HepG2 (cell line): Measurements from ENCODE around the gene RPS10. TPM values are rescaled to one million over a fixed set of nuclear protein-coding genes. Genes with fewer than 3 reads are reported as not detected.

Experiments used
- ATAC-seq: fragments of 200-7000 bp; cut with Tn5 transposase; 3 replicates; pipeline ENCODE4 v1.9.1; 2020; ENCODE audit warnings: mild to moderate bottlenecking, moderate library complexity
- BruUV-seq: library from RNA; stranded (reverse); fragments of 400-500 nt; replicated peaks from 2 replicates; lab custom pipeline; 2021; lab: Mats Ljungman, UMichigan
- CTCF ChIA-PET: fragments of 300-600 bp; formaldehyde crosslinking; extraction: SDS; loops from one replicate; lab custom pipeline; 2021; ENCODE audit warnings: low total read pairs, inconsistent platforms, low intra/inter-chr PET ratio; lab: Yijun Ruan, JAX
- POLR2A ChIA-PET: fragments of 350-600 bp; sonication (Branson Sonifier 250); formaldehyde crosslinking; loops from one replicate; lab custom pipeline; 2020; ENCODE audit warnings: antibody characterized with exemption, inconsistent platforms; lab: Yijun Ruan, JAX
- DNase-seq: peaks from one replicate; pipeline ENCODE4 v3.0.0-alpha.2; 2015; ENCODE audit warnings: low spot score
- FAIRE-seq: peaks from 3 replicates; lab custom pipeline; 2011; peaks lifted over from hg19 to GRCh38; lab: Jason Lieb, UNC
- H2AFZ ChIP-seq: one replicate; pipeline ENCODE4 v1.6.1; 2011; ENCODE audit warnings: low read length, inconsistent platforms
- H3K27ac ChIP-seq: fragments of 300-600 bp; 3 replicates; pipeline ENCODE4 v1.8.0; 2011; ENCODE audit warnings: mixed run types, mild to moderate bottlenecking, mixed read lengths, low read length, inconsistent platforms; ENCODE audit not compliant: insufficient read depth; ENCODE audit errors: extremely low read length
- H3K27me3 ChIP-seq, 2 experiments: fragments of 200-600 bp in 1 of 2; 2 replicates in 1 of 2; 3 replicates in 1 of 2; pipeline versions ENCODE4 v1.6.0 to v1.8.0; 2011; ENCODE audit warnings: low read length in 2 of 2, mild to moderate bottlenecking in 2 of 2, moderate library complexity in 2 of 2, inconsistent platforms in 1 of 2; ENCODE audit not compliant: insufficient read depth in 2 of 2, control insufficient read depth in 1 of 2
- H3K36me3 ChIP-seq, 2 experiments: fragments of 200-600 bp in 1 of 2; replicated peaks in 1 of 2; 2 replicates in 1 of 2; 3 replicates in 1 of 2; pipeline versions ENCODE4 v1.5.1 to v1.8.0; 2011; ENCODE audit warnings: low read length in 2 of 2, inconsistent platforms in 1 of 2; ENCODE audit not compliant: insufficient read depth in 2 of 2, control insufficient read depth in 1 of 2
- H3K4me1 ChIP-seq: 2 replicates; pipeline ENCODE4 v1.5.1; 2012; ENCODE audit warnings: low read length, inconsistent platforms; ENCODE audit not compliant: insufficient read depth
- H3K4me2 ChIP-seq: 2 replicates; pipeline ENCODE4 v1.6.0; 2011; ENCODE audit warnings: low read depth, low read length, inconsistent platforms
- H3K4me3 ChIP-seq, 3 experiments: fragments of 200-600 bp in 1 of 3; sonication (generic), shearing (Covaris generic) in 1 of 3; replicated peaks in 1 of 3; 2 replicates each; pipeline ENCODE4 v1.5.1; 2011 to 2016; ENCODE audit warnings: low read length in 3 of 3, inconsistent platforms in 2 of 3, low read depth in 2 of 3, mild to moderate bottlenecking in 2 of 3, control low read depth in 1 of 3, mixed read lengths in 1 of 3; ENCODE audit not compliant: insufficient read depth in 1 of 3
- H3K79me2 ChIP-seq: one replicate; pipeline ENCODE4 v1.6.1; 2011; ENCODE audit warnings: low read length, inconsistent platforms; ENCODE audit not compliant: insufficient read depth
- H3K9ac ChIP-seq: 2 replicates; pipeline ENCODE4 v1.6.0; 2011; ENCODE audit warnings: mild to moderate bottlenecking, low read depth, low read length, inconsistent platforms; ENCODE audit not compliant: insufficient read depth
- H3K9me3 ChIP-seq: 2 replicates; pipeline ENCODE4 v1.5.1; 2012; ENCODE audit warnings: mild to moderate bottlenecking, low read length
- H4K20me1 ChIP-seq: 2 replicates; pipeline ENCODE4 v1.6.0; 2011; ENCODE audit warnings: inconsistent platforms, mild to moderate bottlenecking, low read length, moderate library complexity; ENCODE audit not compliant: insufficient read depth
- AGO2 ChIP-seq: fragments of 200-400 bp; formaldehyde crosslinking; optimal IDR thresholded peaks from 2 replicates; pipeline ENCODE3; 2017; ENCODE audit warnings: mild to moderate bottlenecking, low read depth, low read length, moderate library complexity
- FOXP4 ChIP-seq: sonication (generic); formaldehyde crosslinking; IDR thresholded peaks from 2 replicates; pipeline ENCODE4 v1.4.0; 2020; ENCODE audit warnings: missing genetic modification reagents
- IKZF5 ChIP-seq: IDR thresholded peaks from 2 replicates; pipeline ENCODE4 v1.6.1; 2018; ENCODE audit warnings: missing genetic modification reagents, mild to moderate bottlenecking, missing compliant biosample characterization
- KLF9 ChIP-seq: IDR thresholded peaks from 2 replicates; pipeline ENCODE4 v1.6.1; 2016; ENCODE audit warnings: low read depth
- ZFP36 ChIP-seq: fragments of 150-350 bp; IDR thresholded peaks from 2 replicates; pipeline ENCODE4 v1.6.1; 2018; ENCODE audit warnings: borderline replicate concordance, low read length, low read depth; ENCODE audit not compliant: partially characterized antibody
- ZNF44 ChIP-seq: sonication (generic); formaldehyde crosslinking; IDR thresholded peaks from 2 replicates; pipeline ENCODE4 v1.5.1; 2020; ENCODE audit warnings: mild to moderate bottlenecking, missing genetic modification reagents
- ZNF558 ChIP-seq: sonication (generic); formaldehyde crosslinking; IDR thresholded peaks from 2 replicates; pipeline ENCODE4 v1.9.0; 2022; ENCODE audit warnings: mild to moderate bottlenecking, missing genetic modification reagents, borderline replicate concordance
- WGBS: methylation state at CpG from one replicate; pipeline ENCODE4 v1.1.6; 2017; ENCODE audit warnings: low lambda C conversion rate; 5-methylcytosine and 5-hydroxymethylcytosine counted together
- in situ Hi-C: cut with HindIII; loops from 2 replicates; pipeline ENCODE4 v1.10.0; 2017; ENCODE audit warnings: low pct_unique_long_range_greater_than_20kb; ENCODE audit not compliant: extremely low pct_ligation_motif_present
- intact Hi-C: fragments of 100-400 bp; cut with micrococcal nuclease; formaldehyde crosslinking; loops from one replicate; pipeline ENCODE4 v1.10.0; 2022; ENCODE audit not compliant: unreplicated experiment
- polyA plus RNA-seq, 8 experiments: library from polyadenylated mRNA; depleted of rRNA in 3 of 8; stranded (reverse) in 7 of 8; unstranded in 1 of 8; fragments of >200 nt; fragmentation: Illumina TruSeq in 4 of 8; extraction: Trizol in 4 of 8; gene quantifications; 2 replicates each; pipeline versions ENCODE4 v1.2.1 to v1.2.3, GENCODE V29; 2011 to 2016; ENCODE audit warnings: low read depth in 4 of 8, missing spikeins in 1 of 8, mixed read lengths in 1 of 8; ENCODE audit not compliant: insufficient read depth in 1 of 8
- total RNA-seq, 5 experiments: library from RNA; depleted of rRNA; stranded (reverse); fragments of >200 nt; fragmentation: Illumina TruSeq; extraction: Trizol; gene quantifications; 2 replicates each; pipeline ENCODE4 v1.2.3, GENCODE V29; 2016; ENCODE audit warnings: low read depth in 1 of 5

RPS10 gene
- total and polyA plus RNA-seq, 2 of the 13 experiments (the other 11 are each of a cell fraction or from before 2014, with no cell fraction given): 2,909 to 4,648 TPM

- POLR2A ChIA-PET: interaction anchor here (0.9 to 1.3 kb wide), 2 partner anchors 31 to 74 kb away, joined by 4 read pairs; no protein-coding TSS in a partner anchor
- H3K27me3 ChIP-seq: no peaks in the 10 kb centered on the region
- H3K9ac ChIP-seq: no peak overlapping the region
- ATAC-seq (no peak), DNase-seq (no peak)
- peaks cover 87% of the 10 kb centered on the region for H3K79me2 ChIP-seq
- 89% methylated on average over 6 of the region's 6 CpGs for WGBS
- peaks cover 26% of the 10 kb centered on the region for H4K20me1 ChIP-seq
- peaks cover 63% of the 10 kb centered on the region for H3K4me1 ChIP-seq
- H3K4me2 ChIP-seq: no peak overlapping the region
- H3K9me3 ChIP-seq: no peaks in the 10 kb centered on the region
- no peak overlapping the region for H3K4me3 ChIP-seq
- H2AFZ ChIP-seq: no peak overlapping the region
- H3K27ac ChIP-seq: peak overlapping the region; percentile 7
- TF ChIP-seq KLF9 (CRISPR knock-in tag): no peak
- no peak for TF ChIP-seq ZFP36
- no peak for TF ChIP-seq FOXP4 (CRISPR knock-in tag)
- no peak for TF ChIP-seq ZNF558
- no peak for TF ChIP-seq ZNF44 (CRISPR knock-in tag)
- TF ChIP-seq AGO2: no peak
- TF ChIP-seq IKZF5 (CRISPR knock-in tag): no peak
- TF ChIP-seq, all 625 proteins: peak for 0
- FAIRE-seq: no peak
- in situ Hi-C loops: no loop called here
- peaks cover 2 to 16% of the 10 kb centered on the region in 2 experiments; a peak in 3 of 5 replicates for H3K36me3 ChIP-seq
- intact Hi-C loops: no loop called here
- BruUV-seq: no TSS peak
- CTCF ChIA-PET: no interaction called here
These were observed 42.1 kb downstream of the RPS10 start for GRCh38 chr6:34383656-34384320.
